K562 (cell line): ENCODE data around the gene AAGAB. TPM values are rescaled to one million over a fixed set of nuclear protein-coding genes. Genes with fewer than 3 reads are reported as not detected.

Experiments
- ATAC-seq: fragments of 200-7000 bp; cut with Tn5 transposase; 3 replicates; pipeline ENCODE4 v1.9.1; 2020; ENCODE audit warnings: moderate library complexity
- BruUV-seq: library from RNA; stranded (reverse); fragments of 400-500 nt; replicated peaks from 2 replicates; lab custom pipeline; 2021; lab: Mats Ljungman, UMichigan
- CTCF ChIA-PET: fragments of 300-600 bp; formaldehyde crosslinking; extraction: SDS; loops from one replicate; lab custom pipeline; 2021; ENCODE audit warnings: low intra/inter-chr PET ratio; lab: Yijun Ruan, JAX
- POLR2A ChIA-PET: fragments of 300-600, 350-650 bp; sonication (Branson Sonifier 250); formaldehyde crosslinking; extraction: SDS; loops from one replicate; lab custom pipeline; 2021; ENCODE audit warnings: antibody characterized with exemption, inconsistent platforms; lab: Yijun Ruan, JAX
- DNase-seq, 4 experiments: peaks; one replicate each; pipeline versions ENCODE4 v3.0.0 to v3.0.0-alpha.2; 2011 to 2018; ENCODE audit warnings: low spot score in 3 of 4, mixed read lengths in 3 of 4; ENCODE audit errors: extremely low read depth in 1 of 4
- FAIRE-seq: peaks from 2 replicates; lab custom pipeline; 2011; peaks lifted over from hg19 to GRCh38; lab: Jason Lieb, UNC
- H2AFZ ChIP-seq: 2 replicates; pipeline ENCODE4 v1.6.0; 2011; ENCODE audit warnings: low read depth, low read length, control low read depth, inconsistent platforms
- H3K27ac ChIP-seq: fragments of 200-600 bp; 3 replicates; pipeline ENCODE4 v1.8.0; 2011; ENCODE audit warnings: low read depth, mild to moderate bottlenecking, control low read depth, inconsistent platforms, low read length, moderate library complexity, mixed read lengths; ENCODE audit errors: extremely low read depth
- H3K27me3 ChIP-seq, 2 experiments: fragments of 300-600 bp in 1 of 2; 2 replicates in 1 of 2; 3 replicates in 1 of 2; pipeline versions ENCODE4 v1.6.0 to v1.8.0; 2011; ENCODE audit warnings: inconsistent platforms in 2 of 2, low read length in 2 of 2, mild to moderate bottlenecking in 1 of 2, mixed read lengths in 1 of 2, moderate library complexity in 1 of 2; ENCODE audit not compliant: control insufficient read depth in 2 of 2, insufficient read depth in 2 of 2
- H3K36me3 ChIP-seq: fragments of 300-600 bp; 3 replicates; pipeline ENCODE4 v1.8.0; 2011; ENCODE audit warnings: mild to moderate bottlenecking, low read length, inconsistent platforms; ENCODE audit not compliant: control insufficient read depth, insufficient read depth
- H3K4me1 ChIP-seq, 2 experiments: fragments of 200-600 bp in 1 of 2; replicated peaks in 1 of 2; 2 replicates in 1 of 2; 3 replicates in 1 of 2; pipeline versions ENCODE4 v1.5.1 to v1.8.0; 2011; ENCODE audit warnings: inconsistent platforms in 2 of 2, low read length in 2 of 2, mild to moderate bottlenecking in 1 of 2, mixed read lengths in 1 of 2, moderate library complexity in 1 of 2; ENCODE audit not compliant: control insufficient read depth in 2 of 2, insufficient read depth in 2 of 2
- H3K4me2 ChIP-seq: 2 replicates; pipeline ENCODE4 v1.6.1; 2011; ENCODE audit warnings: low read length, control low read depth, inconsistent platforms, mixed read lengths; ENCODE audit not compliant: insufficient read depth
- H3K4me3 ChIP-seq: fragments of 200-600 bp; sonication (generic), shearing (Covaris generic); 2 replicates; pipeline ENCODE4 v1.5.1; 2016; ENCODE audit warnings: control low read depth, inconsistent platforms
- H3K79me2 ChIP-seq: fragments of 200-600 bp; 3 replicates; pipeline ENCODE4 v1.8.0; 2011; ENCODE audit warnings: low read length, inconsistent platforms; ENCODE audit not compliant: control insufficient read depth, insufficient read depth
- H3K9ac ChIP-seq, 2 experiments: 2 replicates each; pipeline versions ENCODE4 v1.6.0 to v1.6.1; 2011; ENCODE audit warnings: low read depth in 2 of 2, low read length in 2 of 2, control low read depth in 1 of 2, inconsistent platforms in 1 of 2, mild to moderate bottlenecking in 1 of 2, mixed read lengths in 1 of 2; ENCODE audit not compliant: insufficient read depth in 1 of 2
- H3K9me1 ChIP-seq: one replicate; pipeline ENCODE4 v1.6.0; 2011; ENCODE audit warnings: inconsistent platforms, mild to moderate bottlenecking, low read length, moderate library complexity; ENCODE audit not compliant: control insufficient read depth, insufficient read depth
- H3K9me3 ChIP-seq: replicated peaks from 2 replicates; pipeline ENCODE4 v1.5.1; 2011; ENCODE audit warnings: low read depth, low read length, inconsistent platforms; ENCODE audit not compliant: control insufficient read depth, insufficient read depth
- H4K20me1 ChIP-seq: replicated peaks from 2 replicates; pipeline ENCODE4 v1.6.1; 2011; ENCODE audit warnings: low read length, inconsistent platforms, mixed read lengths; ENCODE audit not compliant: control insufficient read depth, insufficient read depth
- CHD4 ChIP-seq: fragments of 200-600 bp; sonication (generic); IDR thresholded peaks from 3 replicates; pipeline ENCODE4 v1.6.1; 2012; ENCODE audit warnings: low read depth, mild to moderate bottlenecking, mixed read lengths, low read length, inconsistent platforms; ENCODE audit not compliant: insufficient read depth, insufficient replicate concordance, poor library complexity, severe bottlenecking
- DPF2 ChIP-seq: fragments of 450-650 bp; IDR thresholded peaks from 2 replicates; pipeline ENCODE4 v1.6.1; 2016
- EP300 ChIP-seq: IDR thresholded peaks from 2 replicates; pipeline ENCODE4 v1.6.1; 2012; ENCODE audit warnings: low read length, improper control_type of control experiment
- FOXJ2 ChIP-seq: fragments of 200-800 bp; sonication (Bioruptor generic); IDR thresholded peaks from 2 replicates; pipeline ENCODE4 v1.6.1; 2016; ENCODE audit warnings: missing genetic modification characterization, missing compliant biosample characterization
- HDAC2 ChIP-seq: fragments of 450-650 bp; IDR thresholded peaks from 2 replicates; pipeline ENCODE4 v1.6.1; 2016; ENCODE audit warnings: mild to moderate bottlenecking
- ILF3 ChIP-seq: fragments of 450-650 bp; IDR thresholded peaks from 2 replicates; pipeline ENCODE4 v1.6.1; 2018; ENCODE audit warnings: antibody characterized with exemption, mild to moderate bottlenecking, moderate library complexity, borderline replicate concordance
- KDM4B ChIP-seq, 2 experiments: fragments of 450-650 bp in 1 of 2; sonication (generic) in 1 of 2; IDR thresholded peaks; 2 replicates each; pipeline ENCODE4 v1.6.1; 2016 to 2017; ENCODE audit warnings: borderline replicate concordance in 2 of 2, antibody characterized with exemption in 1 of 2, low read depth in 1 of 2, mild to moderate bottlenecking in 1 of 2
- L3MBTL2 ChIP-seq: fragments of 450-650 bp; IDR thresholded peaks from 2 replicates; pipeline ENCODE4 v1.6.1; 2016; ENCODE audit warnings: mild to moderate bottlenecking, moderate library complexity
- MIER1 ChIP-seq: fragments of 450-650 bp; IDR thresholded peaks from 2 replicates; pipeline ENCODE4 v1.6.1; 2016; ENCODE audit warnings: antibody characterized with exemption, mild to moderate bottlenecking, low read depth
- MTA2 ChIP-seq: fragments of 450-650 bp; IDR thresholded peaks from 2 replicates; pipeline ENCODE4 v1.6.1; 2016; ENCODE audit warnings: low read depth
- NCOR1 ChIP-seq: fragments of 450-650 bp; IDR thresholded peaks from 2 replicates; pipeline ENCODE4 v1.6.1; 2016; ENCODE audit warnings: mild to moderate bottlenecking, moderate library complexity
- POLR2AphosphoS2 ChIP-seq: IDR thresholded peaks from 2 replicates; pipeline ENCODE4 v1.6.1; 2012; ENCODE audit warnings: low read length, improper control_type of control experiment
- PYGO2 ChIP-seq: fragments of 450-650 bp; IDR thresholded peaks from 2 replicates; pipeline ENCODE4 v1.6.1; 2016; ENCODE audit warnings: mild to moderate bottlenecking, missing genetic modification characterization, moderate library complexity, missing compliant biosample characterization
- RBBP5 ChIP-seq: fragments of 200-600 bp; sonication (generic); IDR thresholded peaks from 2 replicates; pipeline ENCODE4 v1.6.1; 2012; ENCODE audit warnings: borderline replicate concordance, mild to moderate bottlenecking, low read length, control low read depth, inconsistent platforms; ENCODE audit not compliant: insufficient read depth, poor library complexity, severe bottlenecking
- SIX5 ChIP-seq, 2 experiments: IDR thresholded peaks; 2 replicates each; pipeline ENCODE4 v1.6.1; 2011; ENCODE audit warnings: low read length in 2 of 2, borderline replicate concordance in 1 of 2, low read depth in 1 of 2, mild to moderate bottlenecking in 1 of 2, moderate library complexity in 1 of 2; ENCODE audit not compliant: insufficient read depth in 1 of 2
- SRSF9 ChIP-seq: fragments of 200-400 bp; formaldehyde crosslinking; IDR thresholded peaks from 2 replicates; pipeline ENCODE4 v1.6.1; 2017; ENCODE audit warnings: low read depth, low read length, borderline replicate concordance
- TCF3 ChIP-seq: sonication (generic); formaldehyde crosslinking; IDR thresholded peaks from 2 replicates; pipeline ENCODE4 v1.4.0; 2020; ENCODE audit warnings: mild to moderate bottlenecking, missing genetic modification reagents
- ZBED1 ChIP-seq: IDR thresholded peaks from 2 replicates; pipeline ENCODE4 v1.6.1; 2014
- ZNF165 ChIP-seq: fragments of 250-450 bp; sonication (Bioruptor Pico); IDR thresholded peaks from 2 replicates; pipeline ENCODE4 v1.4.0; 2020; ENCODE audit warnings: borderline replicate concordance
- ZNF354B ChIP-seq: fragments of 250-450 bp; sonication (Bioruptor Pico); IDR thresholded peaks from 2 replicates; pipeline ENCODE4 v1.4.0; 2020
- ZNF699 ChIP-seq: fragments of 250-450 bp; sonication (Bioruptor Pico); IDR thresholded peaks from 2 replicates; pipeline ENCODE4 v1.8.0; 2021; ENCODE audit warnings: mild to moderate bottlenecking, moderate library complexity; ENCODE audit not compliant: insufficient replicate concordance
- WGBS: fragments of 100-300 bp; shearing (Covaris generic); methylation state at CpG from one replicate; pipeline ENCODE4 v1.1.6; 2016; ENCODE audit warnings: low coverage, mixed read lengths; ENCODE audit not compliant: insufficient coverage; ENCODE audit errors: missing lambda C conversion rate; 5-methylcytosine and 5-hydroxymethylcytosine counted together
- in situ Hi-C: fragments of 300-500 bp; cut with MboI; formaldehyde crosslinking; loops from 4 replicates; pipeline ENCODE4 v1.15.0; 2018; ENCODE audit warnings: inconsistent platforms, mixed read lengths
- intact Hi-C: fragments of 100-400 bp; cut with micrococcal nuclease; formaldehyde crosslinking; loops from 2 replicates; pipeline ENCODE4 v1.14.2; 2022
- polyA plus RNA-seq, 8 experiments: library from polyadenylated mRNA; depleted of rRNA in 4 of 8; stranded (reverse) in 5 of 8; unstranded in 3 of 8; fragments of >200 nt; fragmentation: Nextera tagmentation in 2 of 8; fragmentation: Illumina TruSeq in 1 of 8; extraction: Ambion mirVana in 2 of 8; extraction: Trizol in 1 of 8; gene quantifications; 2 replicates each; pipeline versions ENCODE4 v1.2.1 to v1.2.3, GENCODE V29; 2011 to 2014; ENCODE audit warnings: inconsistent platforms in 1 of 8, missing spikeins in 1 of 8
- total RNA-seq, 7 experiments: library from RNA; depleted of rRNA in 6 of 7; stranded (reverse); fragments of >200 nt in 6 of 7; fragmentation: Illumina TruSeq in 2 of 7; extraction: Trizol in 2 of 7; gene quantifications; 2 replicates each; pipeline versions ENCODE4 v1.2.1 to v1.2.3, GENCODE V29; 2011 to 2021; ENCODE audit warnings: low replicate concordance in 1 of 7

Gene AAGAB
- total and polyA plus RNA-seq, 9 of the 15 experiments (the other 6 are each of a cell fraction or from before 2014, with no cell fraction given), result 17.8 to 109 (median 58.3) TPM

DNA sequence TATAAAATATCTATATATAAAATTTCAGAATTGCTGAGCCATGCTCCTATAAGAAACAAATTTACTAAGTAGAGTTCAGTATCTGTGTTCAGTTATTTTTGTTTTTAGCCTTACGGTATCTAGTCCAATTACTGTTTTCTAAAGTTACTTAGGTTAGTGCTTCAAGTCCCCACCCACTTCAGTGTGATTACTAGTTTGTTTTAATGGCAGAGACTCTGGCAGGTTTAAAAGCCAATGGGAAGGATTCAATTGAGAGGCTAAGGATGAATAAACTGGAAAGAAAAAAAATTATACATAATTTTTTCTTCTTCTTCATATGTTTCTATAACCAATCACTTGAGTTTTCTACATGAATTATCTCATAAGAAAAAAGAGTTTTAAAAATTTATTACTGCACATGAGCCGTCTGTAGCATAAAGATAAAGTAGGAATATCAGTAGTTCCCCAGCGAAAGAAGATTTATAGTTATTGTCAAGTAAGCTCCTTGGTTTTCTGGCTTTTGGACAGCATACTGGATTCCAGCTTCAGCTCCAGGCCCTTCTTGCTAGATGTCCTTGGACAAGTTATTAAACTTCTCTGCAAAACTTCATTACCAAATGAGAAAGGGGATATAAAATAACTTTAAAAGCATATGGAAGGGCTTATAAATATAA lies 46.8 kb downstream of the AAGAB start (continued):
- TF ChIP-seq MTA2, result 0 out of 2 replicates have a peak, but pooled peaks have one; percentile 12
- TF ChIP-seq NCOR1, result peak; percentile 7; the same call in 1 of the 2 replicates
- peak; percentile 71 for TF ChIP-seq TCF3 (CRISPR knock-in tag)
- TF ChIP-seq EP300, result peak; percentile 13; the same call in 1 of the 2 replicates
- no peak for TF ChIP-seq POLR2AphosphoS2
- peak; percentile 35; the same call in 1 of the 2 replicates for TF ChIP-seq DPF2
- 0 out of 2 replicates have a peak, but pooled peaks have one; percentile 28 for TF ChIP-seq FOXJ2 (tag)

DNA sequence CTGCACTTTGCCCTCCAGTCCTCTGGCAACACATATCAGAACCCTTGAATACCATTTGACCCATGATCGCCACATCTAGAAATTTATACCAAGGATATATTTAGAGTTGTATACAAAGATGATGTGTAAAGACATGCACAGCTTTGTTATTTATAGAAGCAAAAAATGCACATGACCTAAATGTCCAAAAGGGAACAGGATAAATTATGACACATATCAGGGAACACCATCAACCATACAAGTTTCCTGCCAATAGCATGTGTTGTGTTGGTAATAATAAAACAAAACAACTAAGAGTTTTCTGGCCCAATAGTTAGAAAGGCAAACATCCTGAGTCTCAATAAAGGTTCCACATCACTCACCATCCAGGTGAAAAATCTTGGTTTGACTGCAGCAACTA lies 51.5 kb downstream of the AAGAB start:
- no peaks in the 10 kb centered on the region for H3K27me3 ChIP-seq
- no peak for TF ChIP-seq CHD4
- TF ChIP-seq KDM4B (IDR thresholded peaks at IDR 0.05; ENCODE audit: borderline replicate concordance in 2 of 2, low read depth in 1 of 2), result no peak
- TF ChIP-seq SRSF9, result no peak
- TF ChIP-seq PYGO2 (tag), result no peak
- no peak for TF ChIP-seq MIER1
- no peak for TF ChIP-seq ILF3
- no peak for TF ChIP-seq ZBED1
- no peak for TF ChIP-seq ZNF354B (CRISPR knock-in tag)
- no peak for TF ChIP-seq HDAC2
- no peak for TF ChIP-seq L3MBTL2
- TF ChIP-seq SIX5 (IDR thresholded peaks at IDR 0.05; ENCODE audit: borderline replicate concordance in 1 of 2, insufficient read depth in 1 of 2, low read depth in 1 of 2, low read length in 2 of 2), result no peak
- no peak for TF ChIP-seq ZNF699 (CRISPR knock-in tag)
- TF ChIP-seq RBBP5, result no peak
- no peak for TF ChIP-seq ZNF165 (CRISPR knock-in tag)

More for the DNA sequence above, 51.5 kb downstream of the AAGAB start:
- Histone ChIP-seq H4K20me1 (no peaks in the 10 kb centered on the region), H3K36me3 (peaks cover 88% of the 10 kb centered on the region), H3K9me1 (no peaks in the 10 kb centered on the region), H3K79me2 (no peaks in the 10 kb centered on the region), H3K9me3 (no peaks in the 10 kb centered on the region), H3K4me1 (peaks cover 0 to 2% of the 10 kb centered on the region in 2 experiments; a peak in 2 of 5 replicates), H3K4me3 (no peak overlapping the region), H3K27ac (no peak overlapping the region), H3K9ac (no peak overlapping the region), H2AFZ (no peak overlapping the region), H3K4me2 (no peak overlapping the region)
- WGBS, result 100% methylated on average over 1 of the region's 1 CpG
- FAIRE-seq, result no peak
- ChIA-PET CTCF (no interaction called here), POLR2A (interaction anchor here (1.2 kb wide), 1 partner anchor 8 kb away, joined by 4 read pairs; no protein-coding TSS in a partner anchor)
- no TSS peak for BruUV-seq
- DNase-seq, result no peak
- intact Hi-C loops, result no loop called here
- ATAC-seq, result no peak
- in situ Hi-C loops, result no loop called here
